WI38 (cell line): ENCODE data around the gene UBE2J1.
A peak's percentile ranks its signal among the peaks of the same experiment; 100 is the strongest.

Source experiments
- H3K4me3 ChIP-seq: 2 replicates; pipeline ENCODE4 v1.5.1; 2011; ENCODE audit warnings: low read depth, mild to moderate bottlenecking, control low read depth, low read length
- TF ChIP-seq, protein P1 (sequence below): IDR thresholded peaks from 2 replicates; pipeline ENCODE4 v1.5.1; 2012; ENCODE audit warnings: low read depth, mild to moderate bottlenecking, control low read depth, low read length

UBE2J1 gene

GRCh38 chr6:89353118-89353556 is 615 bp upstream of the UBE2J1 start:
- TF ChIP-seq, protein P1, sequence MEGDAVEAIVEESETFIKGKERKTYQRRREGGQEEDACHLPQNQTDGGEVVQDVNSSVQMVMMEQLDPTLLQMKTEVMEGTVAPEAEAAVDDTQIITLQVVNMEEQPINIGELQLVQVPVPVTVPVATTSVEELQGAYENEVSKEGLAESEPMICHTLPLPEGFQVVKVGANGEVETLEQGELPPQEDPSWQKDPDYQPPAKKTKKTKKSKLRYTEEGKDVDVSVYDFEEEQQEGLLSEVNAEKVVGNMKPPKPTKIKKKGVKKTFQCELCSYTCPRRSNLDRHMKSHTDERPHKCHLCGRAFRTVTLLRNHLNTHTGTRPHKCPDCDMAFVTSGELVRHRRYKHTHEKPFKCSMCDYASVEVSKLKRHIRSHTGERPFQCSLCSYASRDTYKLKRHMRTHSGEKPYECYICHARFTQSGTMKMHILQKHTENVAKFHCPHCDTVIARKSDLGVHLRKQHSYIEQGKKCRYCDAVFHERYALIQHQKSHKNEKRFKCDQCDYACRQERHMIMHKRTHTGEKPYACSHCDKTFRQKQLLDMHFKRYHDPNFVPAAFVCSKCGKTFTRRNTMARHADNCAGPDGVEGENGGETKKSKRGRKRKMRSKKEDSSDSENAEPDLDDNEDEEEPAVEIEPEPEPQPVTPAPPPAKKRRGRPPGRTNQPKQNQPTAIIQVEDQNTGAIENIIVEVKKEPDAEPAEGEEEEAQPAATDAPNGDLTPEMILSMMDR, result no peak

DNA sequence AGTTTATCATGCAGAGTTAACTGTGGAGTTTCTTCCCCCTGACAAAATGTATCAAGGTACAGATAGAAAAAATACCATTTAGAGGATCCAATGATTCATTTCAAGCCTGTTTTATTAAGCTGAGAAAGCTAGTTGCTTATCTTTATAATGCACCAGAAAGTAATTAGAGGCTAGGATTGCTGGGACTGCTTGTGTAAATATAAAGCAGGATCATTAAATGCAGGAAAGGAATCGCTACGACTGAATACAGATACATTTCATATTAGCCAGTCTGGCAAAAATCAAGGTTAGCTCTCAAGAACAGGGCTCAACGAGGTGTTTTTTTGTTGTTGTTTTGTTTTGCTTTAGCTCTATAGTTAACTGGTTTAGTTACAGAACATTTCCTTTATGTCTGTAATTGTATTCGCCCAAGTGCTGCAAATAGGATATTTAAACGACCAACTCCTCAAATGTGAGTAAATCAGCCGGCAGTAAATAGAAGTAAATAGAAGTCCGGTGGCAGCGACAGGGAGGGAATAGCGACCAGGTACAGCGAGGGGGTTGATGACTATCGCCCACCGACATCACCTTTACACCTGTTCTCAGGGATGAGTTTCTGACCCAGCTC is 748 bp downstream of the UBE2J1 start:
- H3K4me3 ChIP-seq, result peak overlapping the region; percentile 66
- TF ChIP-seq, protein P1, result no peak

More at GRCh38 chr6:89353118-89353556, 615 bp upstream of the UBE2J1 start:
- H3K4me3 ChIP-seq, result peak overlapping the region; percentile 66

DNA sequence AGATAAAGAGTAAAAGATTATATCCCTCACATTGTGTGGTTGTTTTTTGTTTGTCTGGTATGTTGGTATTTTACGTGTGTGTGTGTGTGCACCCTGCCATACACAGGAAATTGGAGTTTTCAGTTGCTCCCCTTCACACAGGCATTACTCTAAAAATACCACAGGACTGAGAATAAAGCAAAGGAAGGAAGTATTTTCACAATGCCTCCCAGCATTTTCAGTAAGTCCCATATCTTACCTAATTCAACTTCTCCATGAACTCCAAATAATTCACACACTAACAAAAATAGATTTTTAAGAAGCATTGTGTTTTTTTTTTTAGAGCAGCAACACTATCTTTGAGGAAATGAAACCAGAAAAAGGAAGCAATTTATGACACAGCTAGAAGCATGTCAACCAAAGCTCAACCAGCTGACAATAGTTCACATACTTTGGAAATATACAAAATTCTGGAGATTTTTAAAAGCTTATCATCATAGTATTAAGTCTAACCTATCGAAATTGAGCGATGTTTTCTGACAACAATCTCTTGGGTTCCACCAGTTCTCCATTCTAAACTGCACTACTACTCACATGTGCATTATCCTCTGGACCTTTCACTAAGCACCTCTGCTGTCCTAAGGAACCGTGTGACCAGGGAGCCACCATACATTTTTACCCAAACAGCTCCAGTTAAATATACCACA is 2.1 kb downstream of the UBE2J1 start:
- peak overlapping the region; percentile 66 for H3K4me3 ChIP-seq
- TF ChIP-seq, protein P1, result no peak

GRCh38 chr6:89348372-89348771 is 4.2 kb downstream of the UBE2J1 start:
- H3K4me3 ChIP-seq, result no peak overlapping the region
- TF ChIP-seq, protein P1, result no peak

DNA sequence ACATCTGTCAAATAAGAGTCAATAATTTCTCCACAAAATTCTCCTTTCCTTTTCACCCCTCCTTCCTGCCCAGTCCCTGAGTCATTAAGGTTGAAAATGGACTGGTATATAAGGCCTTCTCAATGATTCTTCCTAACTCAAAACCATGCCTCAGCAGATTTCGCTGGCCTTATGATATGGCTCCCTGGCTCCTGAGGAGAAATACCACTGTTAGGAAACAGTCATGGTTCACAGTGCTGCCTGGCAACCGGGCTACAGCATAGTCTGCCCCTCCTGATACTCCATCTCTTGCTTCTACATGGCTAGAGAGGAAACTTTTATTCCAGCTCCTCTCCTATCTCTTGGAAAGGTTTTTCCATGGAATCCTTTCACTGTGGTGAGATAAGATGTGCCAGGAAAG is 4.7 kb downstream of the UBE2J1 start:
- no peak overlapping the region for H3K4me3 ChIP-seq

DNA sequence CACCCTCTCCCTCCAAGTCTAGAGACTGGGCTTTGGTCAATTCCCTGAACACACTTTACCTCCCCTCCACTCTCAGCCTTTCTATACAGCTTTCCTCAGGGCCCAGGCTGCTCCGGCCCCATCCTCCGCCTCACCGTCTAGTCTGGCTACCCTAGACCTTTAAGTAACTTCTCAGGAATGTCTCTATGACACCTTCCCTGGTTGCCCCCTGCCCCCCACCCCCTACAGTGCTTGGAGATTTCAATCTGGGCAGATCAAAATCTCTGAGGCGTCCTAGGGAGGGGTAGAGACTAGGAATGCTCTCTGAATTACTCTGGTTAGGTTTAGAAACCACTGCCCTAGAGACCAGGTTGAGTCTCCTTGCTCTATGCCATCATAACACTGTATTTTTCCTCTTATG is 6.1 kb downstream of the UBE2J1 start:
- H3K4me3 ChIP-seq, result no peak overlapping the region
- TF ChIP-seq, protein P1, result no peak

More for the DNA sequence above, 4.7 kb downstream of the UBE2J1 start:
- TF ChIP-seq, protein P1, result no peak

DNA sequence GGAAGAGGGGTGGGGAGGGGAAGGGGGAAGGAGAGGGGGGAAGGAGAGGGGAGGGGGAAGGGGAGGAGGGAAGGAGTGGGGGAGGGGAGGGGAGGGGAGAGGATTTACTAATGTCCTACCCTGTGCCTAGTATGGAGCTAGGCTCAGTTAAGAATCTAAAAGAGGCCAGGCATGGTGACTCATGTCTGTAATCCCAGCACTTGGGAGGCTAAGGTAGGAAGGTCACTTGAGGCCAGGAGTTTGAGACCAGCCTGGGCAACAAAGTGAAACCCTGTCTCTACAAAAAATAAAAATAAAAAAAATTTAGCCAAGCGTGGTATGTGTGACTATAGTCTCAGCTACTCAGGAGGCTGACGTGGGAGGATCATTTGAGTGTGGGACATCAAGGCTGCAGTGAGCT is 13.0 kb downstream of the UBE2J1 start:
- TF ChIP-seq, protein P1, result no peak

More for the DNA sequence above, 13.0 kb downstream of the UBE2J1 start:
- H3K4me3 ChIP-seq, result no peak overlapping the region
